Measurements from ENCODE around the gene CCL3.
"Not testable (repeated sequence)": the region's sequence is repeated elsewhere in the genome, so short reads cannot be mapped to it uniquely, and the experiment has no call there.

- not testable (repeated sequence) for TF ChIP-seq REST (IDR thresholded peaks at IDR 0.05; ENCODE audit: borderline replicate concordance); RAD21 (conservative IDR thresholded peaks at IDR 0.05)
- TF ChIP-seq, protein P1, sequence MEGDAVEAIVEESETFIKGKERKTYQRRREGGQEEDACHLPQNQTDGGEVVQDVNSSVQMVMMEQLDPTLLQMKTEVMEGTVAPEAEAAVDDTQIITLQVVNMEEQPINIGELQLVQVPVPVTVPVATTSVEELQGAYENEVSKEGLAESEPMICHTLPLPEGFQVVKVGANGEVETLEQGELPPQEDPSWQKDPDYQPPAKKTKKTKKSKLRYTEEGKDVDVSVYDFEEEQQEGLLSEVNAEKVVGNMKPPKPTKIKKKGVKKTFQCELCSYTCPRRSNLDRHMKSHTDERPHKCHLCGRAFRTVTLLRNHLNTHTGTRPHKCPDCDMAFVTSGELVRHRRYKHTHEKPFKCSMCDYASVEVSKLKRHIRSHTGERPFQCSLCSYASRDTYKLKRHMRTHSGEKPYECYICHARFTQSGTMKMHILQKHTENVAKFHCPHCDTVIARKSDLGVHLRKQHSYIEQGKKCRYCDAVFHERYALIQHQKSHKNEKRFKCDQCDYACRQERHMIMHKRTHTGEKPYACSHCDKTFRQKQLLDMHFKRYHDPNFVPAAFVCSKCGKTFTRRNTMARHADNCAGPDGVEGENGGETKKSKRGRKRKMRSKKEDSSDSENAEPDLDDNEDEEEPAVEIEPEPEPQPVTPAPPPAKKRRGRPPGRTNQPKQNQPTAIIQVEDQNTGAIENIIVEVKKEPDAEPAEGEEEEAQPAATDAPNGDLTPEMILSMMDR (IDR thresholded peaks at IDR 0.05; ENCODE audit: poor library complexity, severe bottlenecking): not testable (repeated sequence)
Measured at GRCh38 chr17:36081681-36082471, 8.1 kb downstream of the CCL3 start.

All from neural cell (in vitro differentiated cells).